Fibroblast of skin of abdomen (primary cell): ENCODE data around the gene GAPVD1.
A peak's percentile ranks its signal among the peaks of the same experiment; 100 is the strongest.

Source experiments
- DNase-seq: peaks from one replicate; pipeline ENCODE4 v3.0.0-alpha.2; 2013

GAPVD1 gene

DNA sequence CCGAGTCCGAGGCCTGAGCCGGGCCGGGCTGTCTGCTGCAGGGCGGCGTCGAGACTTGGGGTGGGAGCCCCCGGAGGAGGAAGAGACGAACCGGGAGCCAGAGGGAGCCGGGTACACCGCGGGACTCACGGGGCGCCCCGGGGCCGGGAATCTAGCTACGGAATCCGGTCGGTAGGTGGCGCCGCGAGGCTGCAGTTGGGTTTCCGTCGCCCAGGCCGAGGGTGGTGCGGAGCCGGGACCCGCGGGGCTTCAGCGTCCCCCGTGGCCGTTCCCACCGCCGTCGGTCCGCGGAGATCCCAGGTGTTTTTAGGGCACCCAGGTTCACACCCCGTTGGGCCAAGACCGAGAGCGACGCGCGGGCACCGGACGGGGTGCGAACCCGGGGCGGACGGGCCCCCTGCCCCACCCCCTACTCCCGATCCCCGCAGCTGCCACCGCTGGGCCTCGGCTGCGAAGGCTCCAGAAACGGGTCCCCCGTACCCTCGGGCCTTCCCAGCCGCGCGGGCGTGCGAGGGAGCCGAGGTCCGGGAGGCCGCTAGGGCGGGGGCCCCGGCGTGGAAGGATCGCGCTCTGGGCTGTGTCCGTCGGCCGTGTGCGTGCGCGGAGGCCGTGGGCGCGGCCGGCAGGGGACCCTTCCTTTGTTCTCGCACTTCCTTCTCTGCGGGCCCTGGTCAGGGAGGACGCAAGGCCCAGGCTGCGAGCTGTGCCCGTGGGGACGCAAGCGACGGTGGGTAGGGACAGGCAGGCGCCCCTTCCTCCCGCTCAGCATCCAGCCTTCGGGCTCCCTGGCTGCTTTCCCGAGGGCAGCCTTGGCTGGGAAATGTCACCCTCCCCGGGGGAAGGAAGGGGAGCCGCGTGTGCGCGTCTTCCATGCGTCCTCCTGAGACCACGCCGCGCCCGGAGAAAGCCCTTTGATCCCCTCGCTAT lies 146.6 kb downstream of the GAPVD1 start:
- DNase-seq: peak; percentile 77

DNA sequence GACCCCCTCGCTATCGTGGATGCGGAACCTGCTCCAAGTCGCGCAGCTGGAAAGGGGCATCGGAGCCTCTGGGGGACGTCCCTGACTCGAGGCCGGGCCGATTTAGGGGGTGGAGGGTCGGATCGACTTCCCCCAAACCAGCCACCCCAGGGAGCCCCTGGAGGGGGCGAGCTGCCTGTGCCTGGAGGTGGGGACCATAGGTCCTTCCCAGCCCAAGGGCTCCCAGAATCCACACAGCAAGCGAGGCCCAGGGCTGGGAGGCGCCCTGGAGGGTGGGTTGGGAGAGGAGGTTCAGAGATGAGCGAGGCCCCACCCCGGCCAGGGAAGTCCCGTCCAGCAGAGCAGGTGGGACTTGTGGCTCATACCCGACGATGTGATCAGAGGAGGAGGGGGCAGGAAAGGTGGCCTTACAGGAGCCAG lies 147.6 kb downstream of the GAPVD1 start:
- DNase-seq: no peak

DNA sequence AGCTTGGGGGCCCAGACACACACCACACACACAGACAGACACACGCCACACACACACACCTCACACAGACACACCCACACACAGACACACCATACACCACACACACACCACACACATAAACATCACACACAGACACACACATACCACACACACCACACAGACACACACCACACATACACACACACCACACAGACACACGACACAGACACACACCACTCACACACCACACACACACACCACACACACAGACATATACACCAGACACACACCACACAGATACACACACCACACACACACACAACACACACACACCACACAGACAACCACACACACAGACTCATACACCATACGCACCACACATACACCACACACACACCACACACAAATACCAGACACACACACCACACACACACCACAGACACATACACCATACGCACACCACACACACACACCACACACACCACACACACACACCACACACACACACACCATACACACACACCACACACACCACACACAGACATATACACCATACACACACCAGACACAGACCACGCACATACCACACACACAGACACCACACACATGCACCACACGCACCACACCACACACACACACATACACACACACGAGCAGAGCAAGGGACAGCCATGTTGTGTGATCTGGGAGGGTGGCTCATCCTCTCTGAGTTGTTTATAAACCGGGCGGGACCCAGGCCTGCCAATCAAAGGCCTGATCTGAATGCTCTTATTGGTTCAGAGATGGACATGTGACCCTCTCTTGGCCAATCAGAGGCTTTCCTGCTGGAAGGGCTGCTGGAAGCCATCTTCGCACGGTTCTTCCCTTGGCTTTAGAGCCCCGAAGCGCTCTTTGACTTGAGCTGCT lies 148.3 kb downstream of the GAPVD1 start:
- peak; percentile 52 for DNase-seq

DNA sequence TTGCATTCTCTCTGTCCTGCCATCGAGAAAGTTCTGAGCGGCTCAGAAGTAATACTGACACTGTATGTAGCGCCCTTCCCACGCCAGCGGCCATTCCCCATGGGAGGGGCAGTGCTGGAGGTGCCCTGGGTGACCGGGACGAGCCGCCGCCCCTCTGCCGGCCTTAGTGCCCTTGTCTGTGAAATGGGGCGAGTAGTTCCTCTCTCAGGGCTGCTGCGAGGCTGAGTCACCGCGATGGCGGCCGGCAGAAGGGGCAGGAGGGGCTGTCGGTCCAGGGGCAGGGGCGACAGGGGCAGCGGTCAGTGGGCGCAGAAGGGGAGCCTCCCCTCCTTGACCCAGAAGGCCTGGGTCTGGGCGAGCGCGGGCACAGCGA lies 148.9 kb downstream of the GAPVD1 start:
- DNase-seq: no peak

DNA sequence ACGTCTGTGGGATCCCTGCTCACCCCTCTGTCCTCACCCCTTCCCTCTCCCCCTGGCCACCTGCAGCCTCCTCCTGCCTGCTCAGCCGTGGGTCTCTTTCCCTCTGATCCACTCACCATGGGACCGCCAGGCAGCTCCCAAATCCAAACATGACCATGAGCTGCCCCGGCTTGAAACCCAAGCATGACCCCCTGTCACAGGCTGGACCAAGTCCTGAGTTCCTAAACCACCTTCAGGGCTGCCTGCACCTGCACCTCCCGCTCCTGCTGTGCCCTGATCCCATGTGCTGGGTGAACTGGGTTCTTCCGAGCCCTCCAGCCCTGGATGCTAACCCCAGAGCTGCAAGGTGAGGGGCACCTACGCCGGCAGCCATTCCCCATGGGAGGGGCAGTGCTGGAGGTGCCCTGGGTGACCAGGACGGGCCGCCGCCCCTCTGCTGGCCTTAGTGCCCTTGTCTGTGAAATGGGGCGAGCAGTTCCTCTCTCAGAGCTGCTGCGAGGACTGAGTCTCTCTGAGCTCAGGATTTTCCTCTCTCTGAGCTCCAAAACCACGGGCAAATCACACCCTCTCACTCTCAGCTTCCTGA lies 149.6 kb downstream of the GAPVD1 start:
- no peak for DNase-seq

DNA sequence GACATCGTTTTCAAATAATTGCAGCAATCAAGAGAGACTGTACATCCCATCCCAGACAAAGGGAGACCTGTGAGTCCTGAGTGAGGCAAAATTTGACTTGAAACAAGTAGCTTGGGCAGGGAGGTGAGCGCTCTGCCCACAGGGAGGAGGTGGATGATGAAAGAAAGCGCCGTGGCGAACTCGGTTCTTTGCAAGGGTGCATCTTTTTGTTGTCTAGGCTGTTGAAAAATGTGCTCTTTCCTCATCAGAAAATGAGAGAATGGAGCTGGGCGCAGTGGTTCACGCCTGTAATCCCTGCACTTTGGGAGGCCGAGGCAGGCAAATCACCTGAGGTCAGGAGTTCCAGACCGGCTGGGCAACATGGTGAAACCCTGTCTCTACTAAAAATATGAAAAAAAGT lies 150.5 kb downstream of the GAPVD1 start:
- DNase-seq: no peak

DNA sequence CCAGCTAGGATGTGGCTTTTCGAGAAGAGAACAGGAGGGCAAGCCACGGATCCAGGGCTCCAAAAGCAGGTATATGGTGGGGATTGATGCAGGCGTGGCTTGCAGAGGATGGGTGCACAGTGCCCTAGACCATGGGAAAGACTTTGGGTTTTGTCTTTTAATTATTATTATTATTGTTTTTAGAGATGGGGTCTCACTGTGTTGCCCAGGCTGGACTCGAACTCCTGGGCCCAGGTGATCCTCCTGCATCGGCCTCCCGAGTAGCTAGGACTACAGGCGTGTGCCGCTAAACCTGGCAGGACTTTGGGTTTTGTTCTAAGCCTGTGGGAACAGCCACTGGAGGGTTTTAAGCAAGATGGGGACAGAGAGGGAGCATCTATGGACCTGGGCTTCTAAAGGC lies 152.0 kb downstream of the GAPVD1 start:
- DNase-seq: no peak

DNA sequence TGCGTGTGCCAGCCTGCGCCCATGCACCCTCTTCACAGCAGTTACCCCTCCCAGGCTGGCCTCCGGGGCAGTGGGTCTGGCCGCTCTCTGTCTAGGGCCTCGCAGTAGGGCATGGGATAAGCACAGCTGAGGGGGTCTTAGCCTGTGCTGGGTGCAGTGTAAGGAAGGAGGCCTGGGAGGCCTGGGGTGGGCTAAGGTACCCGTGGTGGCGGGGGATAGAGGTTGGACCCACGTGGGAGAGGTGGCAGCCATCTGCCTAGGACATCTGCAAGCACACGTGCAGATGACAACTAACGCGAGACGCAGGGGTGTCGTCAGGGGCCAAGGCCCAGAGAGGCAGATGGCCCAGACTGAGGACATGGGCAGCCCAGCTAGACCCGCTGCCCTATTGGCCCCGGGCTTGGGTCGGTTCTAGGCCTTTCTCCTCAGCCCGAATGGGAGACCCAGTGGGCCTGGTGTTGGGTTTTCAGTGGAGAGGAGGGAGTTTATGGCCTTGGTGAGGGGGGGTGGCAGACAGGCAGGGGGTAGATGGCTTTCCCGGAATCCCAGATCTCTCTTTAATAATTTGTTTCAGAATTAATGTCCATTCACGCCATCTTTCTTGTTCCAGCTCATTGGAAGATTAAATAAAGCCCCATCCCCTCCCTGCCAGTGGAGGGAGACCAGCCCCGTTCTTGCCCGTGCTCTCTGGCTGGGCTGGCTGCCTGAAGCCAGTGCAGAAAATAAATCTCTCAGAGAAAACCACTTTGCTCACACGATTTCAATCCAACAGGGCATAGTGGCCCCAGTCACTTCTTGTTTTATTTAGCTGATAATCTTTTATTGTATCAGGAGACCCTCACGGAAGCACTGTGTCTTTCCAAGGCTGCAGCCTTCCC lies 154.2 kb downstream of the GAPVD1 start:
- no peak for DNase-seq

DNA sequence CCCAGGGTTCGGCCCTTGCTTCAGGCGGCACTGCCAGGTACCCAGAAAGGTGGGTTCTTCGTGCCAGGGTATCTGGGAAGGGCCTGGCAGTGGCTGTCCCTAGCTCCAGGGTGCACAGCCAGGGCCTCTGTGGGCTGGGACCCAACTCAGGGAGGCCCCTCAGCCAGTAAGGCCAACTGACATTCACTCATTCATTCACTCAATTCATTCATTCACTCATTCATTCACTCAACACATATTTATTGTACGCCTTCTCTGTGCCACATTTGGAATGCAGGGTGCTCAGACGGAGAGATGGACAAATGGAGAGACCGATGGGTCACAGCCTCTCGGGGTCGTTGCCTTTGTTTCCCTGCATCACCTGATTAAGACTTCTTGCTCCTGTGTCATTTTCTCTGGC lies 154.9 kb downstream of the GAPVD1 start:
- no peak for DNase-seq
